Measurements from ENCODE around the gene EEFSEC.

DNA sequence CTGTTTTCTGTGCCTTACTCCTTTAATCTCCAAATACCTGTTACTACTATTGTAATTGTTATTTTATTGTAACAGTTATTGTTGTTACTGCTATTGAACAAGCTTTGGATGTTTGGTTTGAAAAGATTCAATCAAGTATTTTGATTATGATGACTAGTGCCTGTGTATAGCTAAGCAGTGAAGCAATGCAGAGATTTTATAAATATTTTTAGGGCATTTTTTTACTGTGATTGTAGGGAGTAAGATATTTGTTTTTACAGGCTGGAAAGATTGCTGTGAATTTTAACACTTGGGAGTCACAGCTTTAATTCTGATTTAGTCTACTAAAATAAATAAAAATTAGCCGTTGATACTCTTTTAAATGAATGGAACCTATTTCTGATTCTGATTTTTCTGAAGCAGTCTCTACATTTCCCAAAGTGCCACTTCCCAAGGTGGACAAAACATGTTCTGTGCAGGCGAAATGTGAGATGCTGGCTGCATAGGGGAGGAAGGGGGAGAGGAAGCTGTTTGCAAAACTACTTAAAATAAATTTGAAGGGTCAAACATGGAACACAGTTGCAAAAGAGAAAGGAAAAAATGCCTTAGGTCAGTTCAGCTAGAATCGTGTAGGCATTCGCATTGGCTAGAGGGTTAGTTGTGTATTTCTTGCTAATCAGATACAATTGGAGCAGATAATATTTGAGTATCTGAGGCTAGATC lies 25.7 kb downstream of the EEFSEC start:
- TF ChIP-seq CTCF (conservative IDR thresholded peaks at IDR 0.05; ENCODE audit: low read depth, low read length) (no peak), EZH2 (IDR thresholded peaks at IDR 0.05; ENCODE audit: low read length, unreplicated experiment) (no peak), EZH2phosphoT487 (IDR thresholded peaks at IDR 0.05; ENCODE audit: borderline replicate concordance, low read length) (no peak)

Data from PC-3 (cell line).